Measurements from ENCODE around the gene SVOP.

Gene SVOP

DNA sequence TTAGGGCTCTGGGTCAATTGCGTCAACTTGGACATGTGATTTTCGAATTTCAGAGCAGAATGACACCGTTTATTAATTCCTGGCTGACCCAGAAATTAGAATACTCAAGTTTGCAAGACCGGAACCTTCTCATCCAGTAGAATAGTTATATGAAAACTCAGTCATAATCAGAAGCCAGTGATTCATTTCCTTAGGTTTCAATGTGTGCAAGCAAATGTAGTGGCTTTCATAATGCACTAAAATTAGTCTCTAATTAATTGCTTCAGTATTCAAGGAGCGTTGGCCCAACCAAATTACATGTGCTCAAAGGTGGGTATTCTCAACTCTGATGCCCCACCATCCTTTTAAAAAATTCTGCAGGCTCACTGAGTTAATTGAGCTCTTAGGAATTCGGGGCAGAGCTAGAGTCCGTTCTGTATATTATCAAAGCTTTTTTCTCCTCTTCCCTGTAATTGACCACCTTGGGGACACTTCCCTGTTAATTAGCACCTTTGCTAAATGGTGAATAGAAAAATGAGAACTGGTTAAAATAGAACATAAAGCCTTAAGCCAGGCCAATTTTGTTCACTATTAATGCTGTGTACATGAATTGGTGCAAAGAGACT is 85.6 kb downstream of the SVOP start:
- no peak for DNase-seq (ENCODE audit: low read depth in 3 of 3)

DNA sequence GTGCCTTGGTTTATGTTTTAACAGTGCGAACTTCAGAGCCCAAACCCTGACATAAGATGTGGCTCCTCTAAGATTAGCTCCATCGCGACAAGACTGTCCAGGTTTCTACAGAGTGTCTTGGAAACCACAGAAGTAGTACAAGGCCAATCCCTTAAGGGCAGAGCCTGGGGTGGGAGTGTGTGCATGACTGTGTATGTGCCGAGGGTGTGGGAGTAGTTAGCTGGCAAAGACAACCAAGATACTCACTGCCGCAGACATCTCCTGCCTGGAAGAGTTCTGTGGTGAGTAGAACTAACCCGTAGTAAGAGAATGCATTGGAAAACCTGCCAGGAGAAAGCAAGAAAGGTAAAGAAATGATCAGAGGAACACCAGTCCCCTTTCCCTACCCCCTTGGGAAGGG is 86.9 kb downstream of the SVOP start:
- no peak for DNase-seq (ENCODE audit: low read depth in 3 of 3)

DNA sequence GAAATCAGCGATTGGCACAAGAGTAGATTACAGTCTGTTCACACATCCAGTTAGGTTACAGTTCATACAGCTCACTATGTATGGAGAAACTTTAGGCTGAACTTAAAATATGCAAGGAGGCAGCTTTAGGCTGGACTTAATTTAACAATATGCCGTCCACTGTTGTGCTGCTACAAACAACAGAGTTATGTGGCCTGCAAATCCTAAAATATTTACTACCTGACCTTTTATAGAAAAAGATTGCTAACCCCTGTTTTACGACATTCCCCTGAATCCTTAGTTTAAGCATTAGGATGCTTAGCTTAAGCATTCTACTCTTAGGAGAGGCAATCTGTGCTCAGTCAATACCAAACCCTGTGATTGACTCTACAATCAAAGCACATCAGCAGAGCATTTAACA is 90.1 kb downstream of the SVOP start:
- no peak for DNase-seq (ENCODE audit: low read depth in 3 of 3)

DNA sequence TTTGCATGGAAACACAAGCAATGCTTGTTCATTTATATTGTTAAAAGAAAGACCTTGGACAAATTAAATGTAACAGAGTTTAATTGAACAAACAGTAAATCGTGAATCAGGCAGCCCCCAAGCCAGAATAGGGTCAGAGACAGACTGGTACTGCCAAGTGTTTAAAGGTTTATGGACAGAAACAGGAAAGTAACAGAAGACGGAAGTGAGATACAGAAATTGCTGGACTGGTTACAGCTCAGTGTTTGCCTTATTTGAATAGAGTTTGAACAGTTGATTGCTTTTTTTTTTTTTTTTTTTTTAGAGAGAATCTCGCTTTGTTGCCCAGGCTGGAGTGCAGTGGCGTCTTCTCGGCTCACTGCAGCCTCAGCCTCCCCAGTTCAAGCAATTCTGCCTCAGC is 90.7 kb downstream of the SVOP start:
- no peak for DNase-seq (ENCODE audit: low read depth in 3 of 3)

DNA sequence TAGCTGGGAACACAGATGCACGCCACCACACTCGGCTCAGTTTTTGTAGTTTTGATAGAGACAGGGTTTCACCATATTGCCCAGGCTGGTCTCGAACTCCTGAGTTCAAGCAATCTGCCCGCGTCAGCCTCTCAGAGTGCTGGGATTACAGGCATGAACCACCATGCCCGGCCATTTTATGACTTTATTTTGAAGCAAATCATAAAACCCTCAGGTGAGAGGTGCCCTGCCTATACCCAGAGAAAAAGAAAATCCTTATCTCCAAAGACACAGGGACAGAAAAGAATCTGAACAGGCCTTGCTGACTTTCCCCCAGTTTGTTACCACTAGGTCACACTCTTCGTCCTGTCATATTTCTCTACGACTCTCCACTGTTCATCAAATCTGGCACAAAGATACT is 92.2 kb downstream of the SVOP start:
- no peak for DNase-seq (ENCODE audit: low read depth in 3 of 3)

DNA sequence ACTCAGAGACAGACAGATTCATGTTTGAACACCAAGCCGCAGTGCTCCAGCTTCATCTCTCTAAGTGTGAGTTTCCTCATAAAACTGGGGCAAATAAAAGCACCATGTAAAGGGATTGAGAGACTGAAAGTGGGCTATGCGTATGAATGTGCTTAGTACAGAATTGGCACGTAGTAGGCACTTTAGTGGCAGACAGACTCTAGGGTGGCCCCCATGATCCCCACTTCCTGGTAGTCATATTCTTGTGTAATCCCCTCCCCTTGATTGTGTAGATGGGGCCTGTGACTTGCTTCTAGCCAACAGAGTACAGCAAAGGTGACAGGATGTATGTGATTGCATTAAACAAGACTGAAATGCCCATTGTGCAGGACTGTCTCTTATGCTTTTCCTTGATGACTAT is 98.0 kb downstream of the SVOP start:
- no peak for DNase-seq (ENCODE audit: low read depth in 3 of 3)

DNA sequence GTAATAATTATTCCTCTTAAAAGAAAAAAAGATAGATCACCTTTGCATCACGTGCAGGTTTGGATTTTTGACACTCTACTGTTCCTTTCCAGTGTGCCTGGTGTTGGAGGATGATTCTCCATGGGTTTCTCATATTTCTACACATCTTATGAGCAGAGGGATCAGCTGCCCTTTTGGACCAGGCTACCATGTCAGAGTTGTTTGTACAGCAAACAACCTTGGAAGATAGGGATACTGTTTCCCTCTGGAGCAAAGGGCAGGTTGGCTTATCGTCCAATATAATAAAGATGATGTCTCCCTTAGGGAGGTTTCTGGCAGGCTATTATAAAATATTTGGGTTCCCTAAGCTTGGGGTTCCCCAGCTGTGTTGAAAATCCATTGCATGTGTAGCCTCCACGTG is 98.9 kb downstream of the SVOP start:
- no peak for DNase-seq (ENCODE audit: low read depth in 3 of 3)

DNA sequence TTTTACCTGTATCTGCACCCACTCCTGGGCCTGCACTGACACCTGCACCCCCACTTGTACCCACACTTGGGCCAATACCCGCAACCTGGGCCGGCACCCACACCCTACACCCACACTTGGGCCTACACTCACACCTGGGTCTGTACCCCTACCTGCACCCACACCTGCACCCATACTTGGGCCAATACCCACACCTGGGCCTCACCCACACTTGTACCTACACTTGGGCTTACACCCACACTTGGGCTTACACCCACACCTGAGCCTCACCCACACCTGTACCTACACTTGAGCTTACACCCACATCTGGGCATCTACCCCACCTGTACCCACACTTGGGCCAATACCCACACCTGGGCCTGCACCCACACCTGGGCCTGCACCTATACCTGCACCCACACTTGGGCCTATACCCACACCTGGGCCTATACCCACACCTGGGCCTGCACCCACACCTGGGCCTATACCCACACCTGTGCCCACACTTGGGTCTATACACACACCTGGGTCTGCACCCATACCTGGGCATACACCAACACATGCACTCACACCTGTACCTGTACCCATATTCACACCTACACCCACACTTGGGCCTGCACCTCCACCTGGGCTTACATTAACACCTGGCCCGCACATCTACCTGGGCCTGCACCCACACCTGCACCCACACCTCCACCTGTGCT is 101.8 kb downstream of the SVOP start:
- no peak for DNase-seq (ENCODE audit: low read depth in 3 of 3)

DNA sequence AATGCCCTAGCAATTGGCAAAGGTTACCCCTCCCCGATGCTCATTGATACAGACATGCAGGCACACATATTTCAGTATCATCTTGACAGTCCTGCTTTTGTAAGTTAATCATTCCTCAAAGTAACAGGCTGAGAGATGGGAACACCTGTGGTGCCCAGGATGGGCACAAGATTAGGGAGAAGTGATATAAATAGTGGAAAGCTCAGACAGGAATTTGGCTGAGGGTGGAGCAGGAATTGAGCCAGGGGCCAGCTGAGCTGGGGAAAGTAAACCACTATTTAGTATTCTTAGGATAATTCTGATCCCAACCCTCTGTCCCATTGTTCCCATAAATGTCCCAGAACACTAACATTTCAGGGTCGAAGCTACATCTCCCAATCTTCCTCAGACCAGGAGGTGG is 102.7 kb downstream of the SVOP start:
- DNase-seq (ENCODE audit: low read depth in 3 of 3), result no peak

DNA sequence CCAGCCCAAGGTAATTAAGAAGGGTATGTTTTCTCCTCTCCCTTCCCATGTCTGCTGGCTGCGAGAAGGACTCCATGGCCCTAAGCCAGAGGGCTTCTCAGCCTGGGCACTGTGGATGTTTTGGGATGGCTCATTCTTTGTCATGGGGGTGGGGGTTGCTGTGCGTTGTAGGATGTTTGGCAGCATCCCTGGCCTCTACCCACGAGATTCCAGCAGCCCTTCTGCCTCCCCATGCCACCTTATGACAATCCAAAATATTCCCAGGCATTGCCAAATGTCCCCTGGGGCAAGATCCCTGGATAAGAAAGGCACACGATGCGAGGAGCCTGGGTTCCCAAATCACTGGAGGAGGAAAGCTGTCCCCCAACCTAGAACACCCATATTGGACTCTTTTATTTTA is 104.5 kb downstream of the SVOP start:
- no peak for DNase-seq (ENCODE audit: low read depth in 3 of 3)

DNA sequence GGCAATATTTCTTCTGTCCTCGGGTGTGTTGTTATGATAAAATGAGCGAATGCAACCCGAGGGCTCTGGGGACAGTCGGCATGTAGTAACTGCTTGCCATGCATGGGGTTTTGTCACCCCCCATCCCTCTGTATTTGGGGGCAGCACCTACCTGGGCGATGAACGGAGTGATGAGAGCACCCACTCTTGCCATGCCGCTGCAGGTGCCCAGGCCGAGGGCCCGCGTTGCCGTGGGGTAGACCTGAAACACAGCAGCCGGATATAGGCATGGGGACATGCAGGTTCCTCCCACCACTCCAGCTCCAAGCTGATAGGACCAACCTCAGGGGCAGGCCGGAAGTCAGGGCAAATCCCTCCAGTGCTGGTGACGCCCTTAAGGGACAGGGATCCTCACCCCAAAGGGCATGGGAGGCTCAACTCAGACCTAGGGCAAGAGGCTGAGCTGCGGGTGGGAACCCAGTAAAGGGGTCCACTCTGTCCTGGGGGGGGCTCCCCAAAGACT is 105.2 kb downstream of the SVOP start:
- no peak for DNase-seq (ENCODE audit: low read depth in 3 of 3)

DNA sequence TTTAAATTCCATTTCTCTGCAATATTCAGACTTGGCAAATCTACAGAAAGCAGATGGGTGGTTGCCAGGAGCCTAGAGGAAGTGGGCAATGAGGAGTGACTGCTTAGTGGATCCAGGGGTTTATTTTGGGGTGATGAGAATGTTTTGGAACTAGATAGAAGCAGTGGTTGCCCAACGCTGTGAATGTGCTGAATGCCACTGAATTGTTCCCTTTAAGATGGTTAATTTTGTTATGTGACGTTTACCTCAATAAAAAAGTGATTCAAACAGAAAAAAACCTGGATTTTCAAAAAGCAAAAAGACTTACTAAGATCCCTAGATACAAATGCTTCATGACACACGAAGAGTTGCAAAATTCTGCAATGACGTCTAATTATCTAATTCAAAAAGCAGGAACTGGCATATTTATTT is 106.7 kb downstream of the SVOP start:
- no peak for DNase-seq (ENCODE audit: low read depth in 3 of 3)

DNA sequence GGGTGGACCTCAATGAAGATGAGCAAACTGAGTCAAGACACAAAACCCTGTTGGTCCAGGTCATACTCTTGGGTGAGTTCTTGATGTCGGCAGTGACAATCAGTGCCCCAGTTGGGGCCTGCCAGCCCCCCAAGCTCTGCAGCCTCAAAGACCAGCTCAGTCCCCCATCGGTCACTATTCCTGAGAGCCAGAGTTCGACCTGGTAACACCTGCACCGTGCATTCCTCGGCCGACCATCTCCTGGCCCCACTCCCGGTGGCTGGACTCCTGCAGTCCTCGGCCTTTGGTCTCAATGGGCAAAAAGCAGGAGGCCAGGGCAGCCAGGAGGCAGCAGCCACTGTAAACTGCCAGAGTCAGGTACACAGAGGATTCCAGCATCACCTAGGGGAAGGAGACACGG is 108.5 kb downstream of the SVOP start:
- no peak for DNase-seq (ENCODE audit: low read depth in 3 of 3)

DNA sequence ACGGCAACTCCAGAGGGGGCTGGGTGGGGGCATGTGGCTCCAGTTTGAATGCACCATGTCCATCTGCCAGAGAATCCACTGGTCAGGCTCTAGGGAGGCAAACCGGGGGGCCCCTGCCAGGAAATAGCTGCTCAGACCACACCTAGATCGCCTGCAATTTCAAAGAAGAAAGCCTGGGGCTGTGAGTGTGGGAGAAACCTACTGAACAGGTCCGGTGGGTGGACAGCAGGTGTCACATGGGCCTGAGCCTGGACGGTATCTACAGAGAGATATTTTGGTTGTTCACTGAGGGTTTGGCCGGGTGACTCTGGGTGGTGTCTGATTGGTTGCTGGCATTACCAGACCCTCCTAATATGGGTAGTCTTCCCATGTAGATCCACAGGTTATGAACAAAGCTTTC is 109.0 kb downstream of the SVOP start:
- no peak for DNase-seq (ENCODE audit: low read depth in 3 of 3)

DNA sequence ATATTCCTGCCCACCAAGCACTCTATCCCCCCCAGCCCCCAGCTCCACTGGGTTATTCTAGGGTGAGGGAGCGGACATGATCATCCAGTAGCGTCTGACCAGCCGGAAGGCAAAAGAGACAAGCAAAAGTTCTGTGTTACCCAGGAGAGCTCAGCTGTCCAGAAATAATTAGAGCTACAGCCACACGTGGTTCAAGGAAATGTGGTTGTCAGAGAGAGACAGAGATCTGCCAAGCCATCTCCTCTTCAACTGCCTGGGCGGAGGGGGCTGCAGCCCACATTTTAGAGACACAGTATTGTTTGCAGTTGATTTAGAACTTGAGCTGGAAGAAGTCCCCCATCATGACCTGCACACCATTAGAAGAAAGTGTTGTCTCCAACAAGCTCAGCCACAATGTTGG is 110.5 kb downstream of the SVOP start:
- DNase-seq (ENCODE audit: low read depth in 3 of 3), result no peak

DNA sequence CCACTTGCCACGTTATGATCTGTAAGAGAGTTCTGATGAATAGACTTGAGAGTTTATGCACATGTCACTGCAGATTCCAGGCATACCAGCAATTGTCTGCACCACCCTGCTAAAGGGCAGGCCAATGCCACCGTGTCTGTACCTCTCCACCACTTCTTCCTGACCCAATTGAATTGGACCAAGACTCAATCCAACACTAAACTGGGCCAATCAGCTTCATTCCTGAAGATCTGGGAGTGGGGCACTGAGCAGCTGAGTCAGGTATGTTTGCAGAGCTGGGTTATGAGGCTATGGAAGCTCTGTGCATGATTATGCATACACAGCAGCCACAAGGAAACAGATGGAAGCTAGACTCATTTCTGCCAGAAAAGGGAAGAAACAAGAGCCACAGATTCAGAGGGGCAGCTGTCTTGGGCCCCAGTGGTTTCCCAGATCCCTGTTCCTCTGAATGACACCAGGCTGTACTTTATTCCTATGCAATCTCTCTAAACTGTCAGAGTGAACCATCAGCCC is 113.0 kb downstream of the SVOP start:
- DNase-seq (ENCODE audit: low read depth in 3 of 3), result no peak

DNA sequence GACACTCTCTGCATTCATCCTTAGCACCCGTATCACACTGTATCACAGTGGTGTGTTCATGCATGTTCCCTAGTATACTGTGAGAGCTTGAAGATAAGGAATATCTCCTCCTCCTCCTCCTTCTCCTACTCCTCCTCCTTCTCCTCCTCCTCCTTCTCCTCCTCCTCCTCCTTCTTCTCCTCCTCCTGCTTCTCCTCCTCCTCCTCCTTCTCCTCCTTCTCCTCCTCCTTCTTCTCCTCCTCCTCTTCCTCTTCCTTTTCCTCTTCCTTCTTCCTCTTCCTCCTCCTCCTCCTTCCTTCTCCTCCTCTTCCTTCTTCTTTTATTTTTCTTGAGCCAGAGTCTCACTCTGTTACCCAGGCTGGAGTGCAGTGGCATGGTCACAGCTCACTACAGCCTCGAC is 113.9 kb downstream of the SVOP start:
- DNase-seq (ENCODE audit: low read depth in 3 of 3), result no peak

DNA sequence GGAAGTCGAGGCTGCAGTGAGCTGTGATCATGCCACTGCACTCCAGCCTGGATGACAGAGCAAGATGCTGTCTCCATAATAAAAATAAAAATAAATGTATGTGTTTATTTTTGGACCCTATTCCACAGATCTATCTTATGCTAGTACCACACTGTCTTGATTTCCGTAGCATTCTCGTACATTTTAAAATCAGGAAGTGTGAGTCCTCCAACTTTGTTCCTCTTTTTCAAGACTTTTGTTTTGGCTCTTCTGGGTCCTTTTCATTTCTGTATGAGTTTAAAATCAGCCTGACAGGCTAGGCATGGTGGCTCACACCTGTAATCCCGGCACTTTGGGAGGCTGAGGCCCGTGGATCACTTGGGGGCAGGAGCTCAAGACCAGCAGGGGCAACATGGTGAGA is 115.1 kb downstream of the SVOP start:
- no peak for DNase-seq (ENCODE audit: low read depth in 3 of 3)

DNA sequence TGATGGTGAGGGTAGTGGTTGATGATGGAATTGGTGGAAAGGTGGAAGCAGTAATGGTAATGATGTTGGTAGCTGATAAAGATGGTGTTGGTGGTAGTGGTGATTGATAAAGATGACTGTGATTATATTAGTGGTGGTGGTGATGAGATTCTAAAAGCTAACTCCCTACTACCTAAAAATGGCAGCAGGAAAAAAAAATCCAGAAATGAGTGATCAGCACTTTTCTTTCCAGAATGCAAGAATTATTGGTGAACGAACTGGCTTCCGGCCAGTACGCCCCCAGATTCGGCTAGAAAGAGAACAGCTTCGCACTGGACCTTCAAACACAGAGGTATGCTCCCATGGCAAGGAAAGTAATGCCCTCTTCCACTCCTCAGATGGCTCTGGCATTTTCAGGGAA is 121.7 kb downstream of the SVOP start:
- no peak for DNase-seq (ENCODE audit: low read depth in 3 of 3)

DNA sequence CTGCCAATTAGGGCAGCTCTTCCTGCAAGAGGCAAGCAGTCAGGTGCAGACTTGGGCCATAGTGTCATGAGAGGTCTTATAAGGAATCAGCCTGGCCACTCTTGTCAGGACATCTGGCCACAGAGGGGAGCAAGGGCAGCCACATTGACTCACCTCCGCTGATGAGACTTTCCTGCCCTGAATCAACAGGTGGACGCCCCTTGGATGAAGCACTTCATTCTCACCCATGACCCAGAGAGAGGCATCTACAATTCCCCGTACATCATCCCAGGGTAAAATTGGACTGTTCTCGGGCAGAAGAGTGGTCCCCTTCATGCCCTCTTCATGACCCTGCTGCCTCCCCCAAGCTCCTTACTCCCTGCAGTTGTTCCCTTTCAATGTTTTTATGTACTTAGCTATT is 124.1 kb downstream of the SVOP start:
- DNase-seq (ENCODE audit: low read depth in 3 of 3), result no peak

DNA sequence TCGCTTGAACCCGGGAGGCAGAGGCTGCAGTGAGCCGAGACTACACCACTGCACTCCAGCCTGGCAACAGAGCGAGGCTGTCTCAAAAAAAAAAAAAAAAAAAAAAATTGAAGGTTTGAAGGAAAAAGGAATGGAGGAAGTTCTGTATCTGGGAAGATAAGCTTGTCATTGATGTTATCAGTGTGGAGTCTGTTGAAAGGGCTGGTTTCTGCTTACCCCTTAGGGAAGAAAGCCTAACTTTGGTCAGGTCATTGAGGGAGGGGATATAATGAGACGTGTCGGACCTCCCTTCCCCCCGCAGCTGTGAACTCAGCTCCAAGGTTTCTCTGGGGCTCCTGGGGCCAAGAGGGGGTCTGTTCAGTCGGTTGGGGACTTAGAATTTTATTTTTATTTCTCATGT is 124.5 kb downstream of the SVOP start:
- no peak for DNase-seq (ENCODE audit: low read depth in 3 of 3)

DNA sequence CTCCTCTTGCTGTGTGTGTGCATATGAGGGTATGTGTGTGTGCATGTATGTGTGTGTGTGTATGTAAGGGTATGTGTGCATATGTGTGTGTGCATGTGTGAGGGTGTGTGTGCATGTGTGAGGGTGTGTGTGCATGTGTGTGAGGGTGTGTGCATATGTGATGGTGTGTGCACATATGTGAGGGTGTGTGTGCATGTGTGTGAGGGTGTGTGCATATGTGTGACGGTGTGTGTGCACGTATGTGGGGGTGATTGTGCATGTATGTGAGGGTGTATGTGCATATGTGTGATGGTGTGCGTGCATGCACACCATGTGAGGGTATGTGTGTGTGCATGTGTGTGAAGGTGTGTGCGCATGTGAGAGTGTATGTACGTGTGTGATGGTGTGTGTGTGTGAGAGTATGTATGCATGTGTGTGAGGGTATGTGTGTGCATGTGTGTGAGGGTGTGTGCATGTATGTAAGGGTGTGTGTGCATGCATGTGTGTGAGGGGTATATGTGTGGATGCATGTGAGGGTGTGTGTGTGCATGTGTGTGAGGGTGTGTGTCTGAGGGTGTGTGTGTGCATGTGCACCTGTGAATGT is 125.6 kb downstream of the SVOP start:
- DNase-seq (ENCODE audit: low read depth in 3 of 3), result no peak

DNA sequence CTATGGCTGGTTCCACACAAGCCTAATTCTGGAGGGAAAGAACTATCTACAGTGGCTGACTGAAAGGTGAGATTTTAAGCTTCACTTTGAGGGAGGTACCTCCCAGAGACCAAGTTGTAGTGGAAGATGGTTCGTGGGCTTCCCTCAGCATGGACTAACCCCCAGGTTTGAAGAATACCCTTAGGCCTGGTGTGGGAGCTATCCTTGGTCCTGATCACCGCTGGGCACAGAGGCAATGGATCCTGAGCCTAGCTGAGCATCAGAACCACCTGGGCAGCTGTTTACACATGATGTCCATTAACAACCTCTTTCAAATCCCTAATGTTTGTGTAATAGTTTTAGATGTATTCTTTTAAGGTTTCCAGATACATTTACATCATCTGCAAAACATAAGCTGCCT is 130.7 kb downstream of the SVOP start:
- no peak for DNase-seq (ENCODE audit: low read depth in 3 of 3)

Data from stimulated activated CD4-positive, alpha-beta T cell treated with anti-CD3 and anti-CD28 coated beads, TNF-alpha, amount 100 ng/mL, for 48 hours (primary cell).